HEK293 (cell line): ENCODE data around the gene ERAP2.

Experiments
- CTCF ChIA-PET: fragments of 350-600 bp; formaldehyde crosslinking; extraction: SDS; loops from one replicate; lab custom pipeline; 2021; ENCODE audit warnings: antibody characterized with exemption; lab: Yijun Ruan, JAX
- POLR2A ChIA-PET: fragments of 300-600 bp; formaldehyde crosslinking; extraction: SDS; loops from one replicate; lab custom pipeline; 2020; ENCODE audit warnings: antibody characterized with exemption, inconsistent platforms; lab: Yijun Ruan, JAX
- H3K27ac ChIP-seq: fragments of 200-500 bp; sonication (Bioruptor generic); 2 replicates; pipeline ENCODE4 v1.5.1; 2014; ENCODE audit warnings: low read depth, low read length, control low read depth, inconsistent platforms; ENCODE audit errors: extremely low read depth
- H3K36me3 ChIP-seq, 2 experiments: fragments of 200-500 bp in 1 of 2; sonication (Bioruptor generic) in 1 of 2; 1 replicate in 1 of 2; 2 replicates in 1 of 2; pipeline ENCODE4 v1.5.1; 2014 to 2017; ENCODE audit warnings: inconsistent platforms in 2 of 2, low read length in 2 of 2; ENCODE audit not compliant: control insufficient read depth in 2 of 2, insufficient read depth in 1 of 2
- H3K4me1 ChIP-seq: fragments of 200-500 bp; sonication (Bioruptor generic); 2 replicates; pipeline ENCODE4 v1.5.1; 2014; ENCODE audit warnings: mild to moderate bottlenecking, low read length, inconsistent platforms; ENCODE audit not compliant: control insufficient read depth, insufficient read depth
- H3K4me3 ChIP-seq: 2 replicates; pipeline ENCODE4 v1.5.1; 2011; ENCODE audit warnings: low read depth, mild to moderate bottlenecking, control low read depth, low read length, moderate library complexity
- H3K9me3 ChIP-seq: fragments of 200-500 bp; sonication (Bioruptor generic); 2 replicates; pipeline ENCODE4 v1.5.1; 2014; ENCODE audit warnings: low read depth, low read length, inconsistent platforms; ENCODE audit not compliant: control insufficient read depth, insufficient read depth
- BCL11B ChIP-seq: fragments of 450-650 bp; formaldehyde crosslinking; IDR thresholded peaks from 2 replicates; pipeline ENCODE4 v1.5.1; 2016; ENCODE audit warnings: low read depth, missing biosample characterization, missing genetic modification characterization
- IKZF3 ChIP-seq: fragments of 450-650 bp; IDR thresholded peaks from 2 replicates; pipeline ENCODE4 v1.5.0; 2018; ENCODE audit warnings: missing biosample characterization, mild to moderate bottlenecking, missing genetic modification characterization, moderate library complexity
- KLF16 ChIP-seq: fragments of 450-650 bp; formaldehyde crosslinking; IDR thresholded peaks from 2 replicates; pipeline ENCODE4 v1.5.1; 2017; ENCODE audit warnings: missing biosample characterization, missing genetic modification characterization
- PATZ1 ChIP-seq: fragments of 450-650 bp; formaldehyde crosslinking; IDR thresholded peaks from 2 replicates; pipeline ENCODE4 v1.5.1; 2016; ENCODE audit warnings: missing biosample characterization, missing genetic modification characterization
- ZBTB48 ChIP-seq: fragments of 450-650 bp; formaldehyde crosslinking; IDR thresholded peaks from 2 replicates; pipeline ENCODE4 v1.5.1; 2016; ENCODE audit warnings: missing biosample characterization, missing genetic modification characterization
- ZNF121 ChIP-seq: fragments of 450-650 bp; formaldehyde crosslinking; IDR thresholded peaks from 2 replicates; pipeline ENCODE4 v1.5.1; 2016; ENCODE audit warnings: missing biosample characterization, missing genetic modification characterization
- ZNF175 ChIP-seq: fragments of 450-650 bp; formaldehyde crosslinking; IDR thresholded peaks from 2 replicates; pipeline ENCODE4 v1.5.1; 2016; ENCODE audit warnings: missing biosample characterization, missing genetic modification characterization
- ZNF18 ChIP-seq: fragments of 450-650 bp; formaldehyde crosslinking; IDR thresholded peaks from 2 replicates; pipeline ENCODE4 v1.5.1; 2016; ENCODE audit warnings: missing biosample characterization, missing genetic modification characterization
- ZNF2 ChIP-seq: fragments of 450-650 bp; formaldehyde crosslinking; IDR thresholded peaks from 2 replicates; pipeline ENCODE4 v1.5.1; 2016; ENCODE audit warnings: missing biosample characterization, missing genetic modification characterization
- ZNF416 ChIP-seq: fragments of 450-650 bp; formaldehyde crosslinking; IDR thresholded peaks from 2 replicates; pipeline ENCODE4 v1.5.1; 2016; ENCODE audit warnings: missing biosample characterization, missing genetic modification characterization
- TF ChIP-seq, protein P1 (sequence below): fragments of 450-650 bp; formaldehyde crosslinking; IDR thresholded peaks from 2 replicates; pipeline ENCODE4 v1.5.1; 2017; ENCODE audit warnings: missing biosample characterization, missing genetic modification characterization
- TF ChIP-seq, protein P2 (sequence below): fragments of 450-650 bp; formaldehyde crosslinking; IDR thresholded peaks from 2 replicates; pipeline ENCODE4 v1.5.1; 2016; ENCODE audit warnings: missing biosample characterization, missing genetic modification characterization, borderline replicate concordance
- TF ChIP-seq, protein P3 (sequence below): fragments of 450-650 bp; formaldehyde crosslinking; IDR thresholded peaks from 2 replicates; pipeline ENCODE4 v1.5.1; 2016; ENCODE audit warnings: missing biosample characterization, missing genetic modification characterization
- TF ChIP-seq, protein P4 (sequence below): fragments of 450-650 bp; formaldehyde crosslinking; IDR thresholded peaks from 2 replicates; pipeline ENCODE4 v1.5.1; 2016; ENCODE audit warnings: missing biosample characterization, missing genetic modification characterization

ERAP2 gene

GRCh38 chr5:96943799-96944198, 67.5 kb downstream of the ERAP2 start (continued):
- TF ChIP-seq PATZ1 (tag by site-specific recombination) (no peak), ZNF175 (tag by site-specific recombination) (no peak), ZBTB48 (tag by site-specific recombination) (no peak), IKZF3 (tag by site-specific recombination) (no peak)
- TF ChIP-seq, protein P1, sequence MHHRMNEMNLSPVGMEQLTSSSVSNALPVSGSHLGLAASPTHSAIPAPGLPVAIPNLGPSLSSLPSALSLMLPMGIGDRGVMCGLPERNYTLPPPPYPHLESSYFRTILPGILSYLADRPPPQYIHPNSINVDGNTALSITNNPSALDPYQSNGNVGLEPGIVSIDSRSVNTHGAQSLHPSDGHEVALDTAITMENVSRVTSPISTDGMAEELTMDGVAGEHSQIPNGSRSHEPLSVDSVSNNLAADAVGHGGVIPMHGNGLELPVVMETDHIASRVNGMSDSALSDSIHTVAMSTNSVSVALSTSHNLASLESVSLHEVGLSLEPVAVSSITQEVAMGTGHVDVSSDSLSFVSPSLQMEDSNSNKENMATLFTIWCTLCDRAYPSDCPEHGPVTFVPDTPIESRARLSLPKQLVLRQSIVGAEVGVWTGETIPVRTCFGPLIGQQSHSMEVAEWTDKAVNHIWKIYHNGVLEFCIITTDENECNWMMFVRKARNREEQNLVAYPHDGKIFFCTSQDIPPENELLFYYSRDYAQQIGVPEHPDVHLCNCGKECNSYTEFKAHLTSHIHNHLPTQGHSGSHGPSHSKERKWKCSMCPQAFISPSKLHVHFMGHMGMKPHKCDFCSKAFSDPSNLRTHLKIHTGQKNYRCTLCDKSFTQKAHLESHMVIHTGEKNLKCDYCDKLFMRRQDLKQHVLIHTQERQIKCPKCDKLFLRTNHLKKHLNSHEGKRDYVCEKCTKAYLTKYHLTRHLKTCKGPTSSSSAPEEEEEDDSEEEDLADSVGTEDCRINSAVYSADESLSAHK = no peak
- TF ChIP-seq, protein P2, sequence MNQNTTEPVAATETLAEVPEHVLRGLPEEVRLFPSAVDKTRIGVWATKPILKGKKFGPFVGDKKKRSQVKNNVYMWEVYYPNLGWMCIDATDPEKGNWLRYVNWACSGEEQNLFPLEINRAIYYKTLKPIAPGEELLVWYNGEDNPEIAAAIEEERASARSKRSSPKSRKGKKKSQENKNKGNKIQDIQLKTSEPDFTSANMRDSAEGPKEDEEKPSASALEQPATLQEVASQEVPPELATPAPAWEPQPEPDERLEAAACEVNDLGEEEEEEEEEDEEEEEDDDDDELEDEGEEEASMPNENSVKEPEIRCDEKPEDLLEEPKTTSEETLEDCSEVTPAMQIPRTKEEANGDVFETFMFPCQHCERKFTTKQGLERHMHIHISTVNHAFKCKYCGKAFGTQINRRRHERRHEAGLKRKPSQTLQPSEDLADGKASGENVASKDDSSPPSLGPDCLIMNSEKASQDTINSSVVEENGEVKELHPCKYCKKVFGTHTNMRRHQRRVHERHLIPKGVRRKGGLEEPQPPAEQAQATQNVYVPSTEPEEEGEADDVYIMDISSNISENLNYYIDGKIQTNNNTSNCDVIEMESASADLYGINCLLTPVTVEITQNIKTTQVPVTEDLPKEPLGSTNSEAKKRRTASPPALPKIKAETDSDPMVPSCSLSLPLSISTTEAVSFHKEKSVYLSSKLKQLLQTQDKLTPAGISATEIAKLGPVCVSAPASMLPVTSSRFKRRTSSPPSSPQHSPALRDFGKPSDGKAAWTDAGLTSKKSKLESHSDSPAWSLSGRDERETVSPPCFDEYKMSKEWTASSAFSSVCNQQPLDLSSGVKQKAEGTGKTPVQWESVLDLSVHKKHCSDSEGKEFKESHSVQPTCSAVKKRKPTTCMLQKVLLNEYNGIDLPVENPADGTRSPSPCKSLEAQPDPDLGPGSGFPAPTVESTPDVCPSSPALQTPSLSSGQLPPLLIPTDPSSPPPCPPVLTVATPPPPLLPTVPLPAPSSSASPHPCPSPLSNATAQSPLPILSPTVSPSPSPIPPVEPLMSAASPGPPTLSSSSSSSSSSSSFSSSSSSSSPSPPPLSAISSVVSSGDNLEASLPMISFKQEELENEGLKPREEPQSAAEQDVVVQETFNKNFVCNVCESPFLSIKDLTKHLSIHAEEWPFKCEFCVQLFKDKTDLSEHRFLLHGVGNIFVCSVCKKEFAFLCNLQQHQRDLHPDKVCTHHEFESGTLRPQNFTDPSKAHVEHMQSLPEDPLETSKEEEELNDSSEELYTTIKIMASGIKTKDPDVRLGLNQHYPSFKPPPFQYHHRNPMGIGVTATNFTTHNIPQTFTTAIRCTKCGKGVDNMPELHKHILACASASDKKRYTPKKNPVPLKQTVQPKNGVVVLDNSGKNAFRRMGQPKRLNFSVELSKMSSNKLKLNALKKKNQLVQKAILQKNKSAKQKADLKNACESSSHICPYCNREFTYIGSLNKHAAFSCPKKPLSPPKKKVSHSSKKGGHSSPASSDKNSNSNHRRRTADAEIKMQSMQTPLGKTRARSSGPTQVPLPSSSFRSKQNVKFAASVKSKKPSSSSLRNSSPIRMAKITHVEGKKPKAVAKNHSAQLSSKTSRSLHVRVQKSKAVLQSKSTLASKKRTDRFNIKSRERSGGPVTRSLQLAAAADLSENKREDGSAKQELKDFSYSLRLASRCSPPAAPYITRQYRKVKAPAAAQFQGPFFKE (tag by site-specific recombination) = no peak

GRCh38 chr5:96945144-96945897, 69.0 kb downstream of the ERAP2 start:
- POLR2A ChIA-PET = interaction anchor here (0.7 kb wide), 1 partner anchor 18 kb away, joined by 6 read pairs; no protein-coding TSS in a partner anchor
- Histone ChIP-seq H3K4me1 (no peaks in the 10 kb centered on the region), H3K4me3 (no peak overlapping the region), H3K36me3 (no peaks in the 10 kb centered on the region), H3K9me3 (no peaks in the 10 kb centered on the region), H3K27ac (no peak overlapping the region)
- TF ChIP-seq KLF16 (tag by site-specific recombination) = no peak
- TF ChIP-seq ZNF121 (tag by site-specific recombination) = peak; percentile 77
- CTCF ChIA-PET = interaction anchor here (0.7 kb wide), 2 partner anchors 16 to 123 kb away, joined by 3 read pairs; no protein-coding TSS in a partner anchor

- H3K4me1 ChIP-seq = no peaks in the 10 kb centered on the region
- no peaks in the 10 kb centered on the region for H3K9me3 ChIP-seq
- ChIA-PET POLR2A (no interaction called here), CTCF (no interaction called here)
- H3K36me3 ChIP-seq = no peaks in the 10 kb centered on the region
- no peak overlapping the region for H3K27ac ChIP-seq
- no peak overlapping the region for H3K4me3 ChIP-seq
- TF ChIP-seq ZNF416 (tag by site-specific recombination) (no peak), BCL11B (tag by site-specific recombination) (no peak), ZNF18 (no peak), ZNF2 (tag by site-specific recombination) (no peak)
- TF ChIP-seq, protein P3, sequence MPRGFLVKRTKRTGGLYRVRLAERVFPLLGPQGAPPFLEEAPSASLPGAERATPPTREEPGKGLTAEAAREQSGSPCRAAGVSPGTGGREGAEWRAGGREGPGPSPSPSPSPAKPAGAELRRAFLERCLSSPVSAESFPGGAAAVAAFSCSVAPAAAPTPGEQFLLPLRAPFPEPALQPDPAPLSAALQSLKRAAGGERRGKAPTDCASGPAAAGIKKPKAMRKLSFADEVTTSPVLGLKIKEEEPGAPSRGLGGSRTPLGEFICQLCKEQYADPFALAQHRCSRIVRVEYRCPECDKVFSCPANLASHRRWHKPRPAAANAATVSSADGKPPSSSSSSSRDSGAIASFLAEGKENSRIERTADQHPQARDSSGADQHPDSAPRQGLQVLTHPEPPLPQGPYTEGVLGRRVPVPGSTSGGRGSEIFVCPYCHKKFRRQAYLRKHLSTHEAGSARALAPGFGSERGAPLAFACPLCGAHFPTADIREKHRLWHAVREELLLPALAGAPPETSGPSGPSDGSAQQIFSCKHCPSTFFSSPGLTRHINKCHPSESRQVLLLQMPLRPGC (tag by site-specific recombination) = no peak
- TF ChIP-seq, protein P4, sequence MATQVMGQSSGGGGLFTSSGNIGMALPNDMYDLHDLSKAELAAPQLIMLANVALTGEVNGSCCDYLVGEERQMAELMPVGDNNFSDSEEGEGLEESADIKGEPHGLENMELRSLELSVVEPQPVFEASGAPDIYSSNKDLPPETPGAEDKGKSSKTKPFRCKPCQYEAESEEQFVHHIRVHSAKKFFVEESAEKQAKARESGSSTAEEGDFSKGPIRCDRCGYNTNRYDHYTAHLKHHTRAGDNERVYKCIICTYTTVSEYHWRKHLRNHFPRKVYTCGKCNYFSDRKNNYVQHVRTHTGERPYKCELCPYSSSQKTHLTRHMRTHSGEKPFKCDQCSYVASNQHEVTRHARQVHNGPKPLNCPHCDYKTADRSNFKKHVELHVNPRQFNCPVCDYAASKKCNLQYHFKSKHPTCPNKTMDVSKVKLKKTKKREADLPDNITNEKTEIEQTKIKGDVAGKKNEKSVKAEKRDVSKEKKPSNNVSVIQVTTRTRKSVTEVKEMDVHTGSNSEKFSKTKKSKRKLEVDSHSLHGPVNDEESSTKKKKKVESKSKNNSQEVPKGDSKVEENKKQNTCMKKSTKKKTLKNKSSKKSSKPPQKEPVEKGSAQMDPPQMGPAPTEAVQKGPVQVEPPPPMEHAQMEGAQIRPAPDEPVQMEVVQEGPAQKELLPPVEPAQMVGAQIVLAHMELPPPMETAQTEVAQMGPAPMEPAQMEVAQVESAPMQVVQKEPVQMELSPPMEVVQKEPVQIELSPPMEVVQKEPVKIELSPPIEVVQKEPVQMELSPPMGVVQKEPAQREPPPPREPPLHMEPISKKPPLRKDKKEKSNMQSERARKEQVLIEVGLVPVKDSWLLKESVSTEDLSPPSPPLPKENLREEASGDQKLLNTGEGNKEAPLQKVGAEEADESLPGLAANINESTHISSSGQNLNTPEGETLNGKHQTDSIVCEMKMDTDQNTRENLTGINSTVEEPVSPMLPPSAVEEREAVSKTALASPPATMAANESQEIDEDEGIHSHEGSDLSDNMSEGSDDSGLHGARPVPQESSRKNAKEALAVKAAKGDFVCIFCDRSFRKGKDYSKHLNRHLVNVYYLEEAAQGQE = no peak
Observed at GRCh38 chr5:96946381-96946780, 70.1 kb downstream of the ERAP2 start.
